DND-41 (cell line): Measurements from ENCODE around the gene EHBP1.

Experiments used
- ATAC-seq: fragments of 200-7000 bp; cut with Tn5 transposase; 3 replicates; pipeline ENCODE4 v1.9.1; 2021; ENCODE audit warnings: low read depth; ENCODE audit not compliant: insufficient read depth
- DNase-seq: peaks from one replicate; pipeline ENCODE4 v3.0.0-alpha.2; 2020
- H2AFZ ChIP-seq: 2 replicates; pipeline ENCODE4 v1.6.0; 2012; ENCODE audit warnings: low read depth, low read length
- H3K27ac ChIP-seq: 2 replicates; pipeline ENCODE4 v1.5.1; 2012; ENCODE audit warnings: low read length, inconsistent platforms
- H3K27me3 ChIP-seq: fragments of 200-600 bp; sonication (generic); 2 replicates; pipeline ENCODE4 v1.6.0; 2012; ENCODE audit warnings: low read length, mild to moderate bottlenecking, inconsistent platforms; ENCODE audit not compliant: insufficient read depth, poor library complexity
- H3K36me3 ChIP-seq: 2 replicates; pipeline ENCODE4 v1.5.1; 2012; ENCODE audit warnings: low read length, inconsistent platforms; ENCODE audit not compliant: insufficient read depth
- H3K4me1 ChIP-seq: 2 replicates; pipeline ENCODE4 v1.5.1; 2012; ENCODE audit warnings: mild to moderate bottlenecking, low read length; ENCODE audit not compliant: insufficient read depth
- H3K4me2 ChIP-seq: 2 replicates; pipeline ENCODE4 v1.6.0; 2012; ENCODE audit warnings: mild to moderate bottlenecking, moderate library complexity, low read length, inconsistent platforms; ENCODE audit not compliant: insufficient read depth
- H3K4me3 ChIP-seq, 2 experiments: fragments of 200-600 bp in 1 of 2; shearing (Covaris generic) in 1 of 2; 2 replicates each; pipeline ENCODE4 v1.5.1; 2012 to 2016; ENCODE audit warnings: inconsistent platforms in 2 of 2, low read length in 2 of 2, mild to moderate bottlenecking in 2 of 2, low read depth in 1 of 2, moderate library complexity in 1 of 2
- H3K79me2 ChIP-seq: 2 replicates; pipeline ENCODE4 v1.6.0; 2012; ENCODE audit warnings: low read length, inconsistent platforms; ENCODE audit not compliant: insufficient read depth
- H3K9ac ChIP-seq: 2 replicates; pipeline ENCODE4 v1.6.0; 2012; ENCODE audit warnings: low read depth, mild to moderate bottlenecking, inconsistent platforms, low read length, moderate library complexity
- H3K9me3 ChIP-seq: 2 replicates; pipeline ENCODE4 v1.5.1; 2012; ENCODE audit warnings: low read length, moderate library complexity, mild to moderate bottlenecking, inconsistent platforms; ENCODE audit not compliant: insufficient read depth, severe bottlenecking
- H4K20me1 ChIP-seq: 2 replicates; pipeline ENCODE4 v1.6.0; 2012; ENCODE audit warnings: low read length; ENCODE audit not compliant: insufficient read depth
- CTCF ChIP-seq: IDR thresholded peaks from 2 replicates; pipeline ENCODE4 v1.5.1; 2012; ENCODE audit warnings: borderline replicate concordance, low read length, moderate library complexity, mild to moderate bottlenecking; ENCODE audit not compliant: poor library complexity, severe bottlenecking; ENCODE audit errors: extremely low read depth
- EZH2 ChIP-seq: IDR thresholded peaks from 3 replicates; pipeline ENCODE4 v1.6.1; 2012; ENCODE audit warnings: borderline replicate concordance, low read depth, mild to moderate bottlenecking, moderate library complexity, low read length, inconsistent platforms; ENCODE audit not compliant: severe bottlenecking

The EHBP1 gene

GRCh38 chr2:62713837-62714236, 8.3 kb downstream of the EHBP1 start:
- Histone ChIP-seq H3K79me2 (peaks cover 83% of the 10 kb centered on the region), H3K9ac (no peak overlapping the region), H3K4me1 (peaks cover 34% of the 10 kb centered on the region), H3K27me3 (no peaks in the 10 kb centered on the region), H3K4me2 (no peak overlapping the region), H4K20me1 (0 out of 2 replicates have a peak, but pooled peaks cover 2% of the 10 kb centered on the region), H3K9me3 (no peaks in the 10 kb centered on the region), H2AFZ (no peak overlapping the region), H3K36me3 (peaks cover 37% of the 10 kb centered on the region), H3K27ac (no peak overlapping the region), H3K4me3 (no peak overlapping the region)
- no peak for DNase-seq
- TF ChIP-seq CTCF: no peak
- TF ChIP-seq EZH2: no peak
- ATAC-seq: no peak

- H2AFZ ChIP-seq: no peak overlapping the region
- H3K9ac ChIP-seq: no peak overlapping the region
- H3K9me3 ChIP-seq: no peaks in the 10 kb centered on the region
- no peaks in the 10 kb centered on the region for H3K27me3 ChIP-seq
- H3K27ac ChIP-seq: no peak overlapping the region
- peaks cover 81% of the 10 kb centered on the region for H3K79me2 ChIP-seq
- TF ChIP-seq EZH2 (no peak), CTCF (no peak)
- ATAC-seq (no peak), DNase-seq (no peak)
- H3K36me3 ChIP-seq: peaks cover 26% of the 10 kb centered on the region
- no peak overlapping the region for H3K4me2 ChIP-seq
- H3K4me3 ChIP-seq: no peak overlapping the region
- peaks cover 14% of the 10 kb centered on the region for H3K4me1 ChIP-seq
- H4K20me1 ChIP-seq: 0 out of 2 replicates have a peak, but pooled peaks cover 2% of the 10 kb centered on the region
These were observed 11.3 kb downstream of the EHBP1 start for GRCh38 chr2:62716768-62717167.

GRCh38 chr2:62717503-62718081, 12.1 kb downstream of the EHBP1 start:
- Histone ChIP-seq H3K36me3 (peaks cover 19% of the 10 kb centered on the region), H3K4me2 (no peak overlapping the region), H3K9me3 (peaks cover 3% of the 10 kb centered on the region), H2AFZ (no peak overlapping the region), H3K4me3 (no peak overlapping the region), H3K27me3 (no peaks in the 10 kb centered on the region), H4K20me1 (0 out of 2 replicates have a peak, but pooled peaks cover 2% of the 10 kb centered on the region), H3K9ac (no peak overlapping the region), H3K27ac (no peak overlapping the region), H3K4me1 (peaks cover 5% of the 10 kb centered on the region; the same call in 1 of the 2 replicates), H3K79me2 (peaks cover 76% of the 10 kb centered on the region)
- DNase-seq (no peak), ATAC-seq (no peak)
- TF ChIP-seq EZH2: no peak
- no peak for TF ChIP-seq CTCF
